TTC549 (cell line): ENCODE measurements around the gene FIG4.
A peak's percentile ranks its signal among the peaks of the same experiment; 100 is the strongest.
"Not testable (repeated sequence)": the region's sequence is repeated elsewhere in the genome, so short reads cannot be mapped to it uniquely, and the experiment has no call there.

Source experiments
- FAIRE-seq: peaks from 2 replicates; lab custom pipeline; 2012; peaks lifted over from hg19 to GRCh38; lab: Jason Lieb, UNC

Gene FIG4

GRCh38 chr6:109690737-109691621 lies at the start of gene FIG4, which contains the start of gene AK9:
Gene FIG4, plus strand, starts transcription at chr6:109691296. Its CDS starts 140 bp downstream, at chr6:109691436.
Gene AK9, minus strand, starts transcription at chr6:109691202. Its CDS starts 15,457 bp downstream, at chr6:109675745.
- FAIRE-seq, result peak; percentile 88

GRCh38 chr6:109644131-109644530 lies 47.0 kb upstream of the FIG4 start:
- no peak for FAIRE-seq

DNA sequence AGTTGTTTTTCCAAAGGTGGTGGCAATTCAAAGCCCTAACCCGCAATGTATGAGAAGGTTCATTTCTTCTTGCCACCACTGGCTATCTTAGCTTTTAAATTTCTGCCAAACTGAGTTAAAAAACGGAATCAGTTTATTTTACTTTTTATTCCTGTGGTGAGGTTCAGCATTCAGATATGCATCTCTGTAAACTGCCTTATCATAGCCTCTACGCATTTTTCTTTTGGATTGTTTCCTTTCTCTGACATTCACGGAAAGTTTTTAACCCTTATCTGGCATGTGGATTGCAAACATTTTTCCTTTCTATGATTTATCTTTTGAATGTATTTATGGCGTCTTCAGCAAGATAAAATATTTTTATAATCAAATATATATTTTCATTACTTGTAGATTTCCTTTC lies 37.8 kb upstream of the FIG4 start:
- FAIRE-seq, result no peak

DNA sequence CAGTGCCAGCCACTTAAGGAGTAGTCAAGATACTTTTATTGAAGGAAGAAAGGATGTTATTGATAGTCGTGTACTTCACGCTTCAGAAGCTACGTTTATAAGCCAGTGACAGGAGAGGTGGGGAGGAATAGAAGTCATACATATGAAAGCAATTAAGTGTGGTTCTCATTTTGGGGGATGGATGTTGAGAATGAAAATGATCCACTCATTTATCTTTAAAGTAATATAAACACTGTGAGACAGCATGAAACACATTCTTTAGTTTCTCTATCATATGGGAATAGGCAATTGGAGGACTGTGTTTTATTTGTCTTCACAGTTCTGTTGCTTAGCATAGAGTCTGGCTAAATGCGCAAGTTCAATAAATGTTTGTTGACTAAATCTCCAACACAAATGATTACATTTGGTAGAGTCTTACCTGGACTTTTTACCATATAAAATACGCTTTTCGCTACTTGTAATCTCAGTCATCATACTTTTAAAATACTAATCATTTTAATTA lies 35.3 kb upstream of the FIG4 start:
- FAIRE-seq, result no peak

DNA sequence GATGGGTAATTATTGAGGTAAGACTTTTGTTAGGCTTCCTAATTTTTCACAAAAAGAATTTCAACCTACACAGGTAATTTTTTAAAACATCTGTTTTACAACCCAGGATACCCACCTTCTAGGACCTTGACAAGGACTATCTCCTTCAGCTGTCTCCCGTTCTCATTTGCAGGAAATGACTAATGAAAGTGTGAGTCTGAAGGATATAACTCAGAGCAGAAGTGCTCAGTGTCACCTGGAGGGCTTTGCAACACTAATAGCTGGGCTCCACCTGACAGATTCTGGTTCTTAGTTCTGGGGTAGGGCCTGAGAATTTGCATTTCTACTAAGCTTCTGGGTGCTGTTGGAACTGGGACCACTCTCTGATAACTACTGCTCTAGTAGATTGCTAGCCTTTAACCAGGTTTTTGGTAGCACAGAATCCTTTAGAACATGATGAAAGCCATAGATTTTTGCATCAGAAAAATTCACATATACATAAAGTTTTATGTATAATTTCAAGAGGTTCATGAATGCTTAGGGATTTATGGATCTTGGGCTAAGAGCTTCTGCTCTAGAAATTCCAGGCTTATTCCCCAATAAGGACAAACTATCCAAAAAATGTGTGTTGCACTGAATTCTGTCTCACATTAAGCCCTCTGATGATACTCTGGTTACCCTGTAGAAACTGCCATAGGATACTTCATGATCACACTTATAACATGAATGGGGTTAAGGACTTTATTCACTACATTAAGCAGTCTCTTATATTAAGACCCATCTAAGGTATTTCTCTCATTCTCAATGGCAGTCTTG lies 30.4 kb upstream of the FIG4 start:
- FAIRE-seq, result no peak

DNA sequence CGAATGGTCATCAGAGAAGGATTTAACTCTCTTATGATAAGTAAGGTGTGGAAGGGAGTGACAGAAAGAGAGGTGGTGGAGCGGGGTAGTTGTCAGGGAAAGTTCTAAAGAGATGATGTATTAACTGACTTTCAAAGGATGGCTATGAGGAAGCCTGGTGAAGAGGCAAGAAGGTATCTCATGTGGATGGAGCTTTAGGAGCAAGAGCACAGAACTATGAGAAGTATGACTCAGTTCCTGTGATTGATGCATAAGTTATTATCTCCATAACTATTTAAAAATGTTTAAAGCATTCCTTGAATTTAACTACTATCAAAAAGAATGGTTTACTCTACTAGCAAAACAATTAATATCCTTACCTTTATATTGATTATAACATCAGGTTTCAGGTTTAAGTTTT lies 28.9 kb upstream of the FIG4 start:
- FAIRE-seq, result no peak

- no peak for FAIRE-seq
Measured at GRCh38 chr6:109669811-109670210, 21.3 kb upstream of the FIG4 start.

- FAIRE-seq, result no peak
Measured at GRCh38 chr6:109671733-109672132, 19.4 kb upstream of the FIG4 start.

DNA sequence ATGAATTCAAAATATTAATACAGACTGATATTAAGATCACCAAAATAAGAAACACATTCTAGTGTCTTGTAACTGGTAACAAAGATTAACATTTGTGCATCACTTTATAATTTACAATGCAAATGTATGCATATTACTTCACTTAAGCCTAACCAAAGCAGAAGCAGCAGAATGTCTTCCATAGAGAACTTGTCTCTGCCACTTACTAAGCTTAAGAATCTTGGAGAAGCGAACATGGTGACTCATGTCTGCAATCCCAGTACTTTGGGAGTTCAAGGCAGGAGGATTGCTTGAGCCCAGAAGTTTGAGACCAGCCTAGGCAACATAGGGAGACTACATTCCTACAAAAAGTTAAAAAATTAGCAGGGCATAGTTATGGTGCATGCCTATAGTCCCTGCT lies 18.9 kb upstream of the FIG4 start:
- no peak for FAIRE-seq

- FAIRE-seq, result no peak
Measured at GRCh38 chr6:109672839-109673238, 18.3 kb upstream of the FIG4 start.

- no peak for FAIRE-seq
Measured at GRCh38 chr6:109676724-109677123, 14.4 kb upstream of the FIG4 start.

DNA sequence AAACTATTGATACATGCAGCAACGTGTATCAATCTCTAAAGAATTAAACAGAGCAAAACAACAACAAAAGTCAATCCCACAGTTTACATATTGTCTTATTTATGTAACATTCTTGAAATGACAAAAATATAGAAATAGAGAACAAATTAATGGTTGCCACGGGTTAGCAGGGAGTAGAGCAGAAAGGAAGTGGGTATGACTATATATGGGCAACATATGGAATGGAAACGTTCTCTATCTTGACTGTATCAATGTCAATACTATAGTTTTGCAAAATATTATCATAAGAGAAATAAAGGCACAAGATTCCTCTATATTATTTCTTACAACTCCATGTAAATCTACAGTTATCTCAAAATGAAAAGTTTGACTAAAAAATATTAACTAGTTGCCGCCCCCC lies 12.9 kb upstream of the FIG4 start:
- FAIRE-seq, result no peak

- not testable (repeated sequence) for FAIRE-seq
Measured at GRCh38 chr6:109678661-109679505, 12.2 kb upstream of the FIG4 start.

DNA sequence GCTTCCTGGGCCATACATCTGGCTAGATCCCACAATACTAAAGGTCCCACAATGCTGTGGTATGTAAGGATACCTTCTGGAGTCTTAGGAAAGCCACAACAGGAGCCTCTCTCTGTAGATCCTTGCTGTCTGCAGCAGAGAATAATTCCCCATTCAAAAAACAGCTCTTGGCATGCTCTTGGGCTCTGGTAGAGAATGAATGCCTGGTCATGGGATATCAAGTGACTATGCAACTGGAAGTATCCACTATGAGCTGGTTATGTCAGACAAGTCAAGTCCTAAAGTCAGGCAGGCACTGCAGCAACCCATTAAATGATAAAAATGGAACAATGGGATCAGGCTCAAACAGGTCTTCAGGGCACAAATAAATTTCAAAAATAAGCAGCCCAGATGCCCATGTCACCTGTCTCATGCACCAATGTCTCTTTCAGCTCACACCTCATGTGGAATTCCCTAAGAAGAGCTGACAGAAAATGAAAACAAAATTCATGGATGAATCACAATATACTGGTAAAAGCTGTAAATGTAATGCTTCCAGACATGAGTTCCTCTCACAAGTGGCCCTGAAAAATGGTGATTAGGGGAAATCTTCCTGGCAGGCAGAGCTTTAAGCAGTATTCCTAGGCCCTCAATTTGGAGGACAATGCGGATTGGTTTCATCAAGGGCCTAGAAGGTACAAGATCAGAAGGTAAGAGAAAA lies 4.4 kb upstream of the FIG4 start:
- FAIRE-seq, result no peak

DNA sequence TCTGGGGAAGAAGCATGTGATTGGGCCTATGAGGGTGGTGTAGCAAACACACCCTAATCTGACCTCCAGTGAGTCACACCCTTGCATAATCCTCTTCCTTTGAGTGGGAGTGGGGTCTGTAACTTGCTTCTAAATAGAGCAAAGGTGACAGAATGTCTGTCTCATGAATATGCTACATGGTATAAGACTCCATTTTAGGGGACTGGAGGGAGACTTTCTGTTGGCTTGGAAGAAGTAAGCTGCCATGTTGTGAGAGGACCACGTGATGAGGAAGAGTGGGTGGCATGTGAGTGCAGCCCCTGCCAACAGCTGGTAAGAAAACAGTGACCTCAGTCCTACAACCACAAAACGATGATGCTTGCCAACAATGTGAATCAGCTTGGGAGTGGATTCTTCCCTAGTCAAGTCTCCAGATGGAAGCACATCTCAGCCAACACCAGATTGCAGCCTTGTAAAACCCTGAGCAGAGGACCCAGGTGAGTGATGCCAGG lies 3.8 kb upstream of the FIG4 start:
- FAIRE-seq, result no peak

DNA sequence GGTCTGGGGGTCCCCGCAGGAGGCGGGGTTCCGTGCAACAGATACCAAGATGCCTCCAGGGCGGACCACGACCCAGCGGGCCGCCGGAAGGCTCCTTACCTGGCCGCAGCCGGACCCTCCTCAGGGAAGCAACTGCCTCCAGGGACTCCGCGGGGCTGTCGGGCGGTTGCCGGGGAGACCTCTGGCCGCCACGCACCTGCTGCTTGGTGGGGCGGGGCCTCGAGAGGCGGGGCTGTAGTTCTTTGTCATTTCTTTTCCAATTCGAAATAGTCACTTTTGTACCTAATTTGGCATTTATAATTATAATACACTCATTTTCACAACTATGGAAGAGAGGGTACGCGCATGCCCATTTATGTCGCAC lies 741 bp upstream of the FIG4 start:
- no peak for FAIRE-seq

GRCh38 chr6:109693111-109693510 lies 2.0 kb downstream of the FIG4 start:
- FAIRE-seq, result no peak

DNA sequence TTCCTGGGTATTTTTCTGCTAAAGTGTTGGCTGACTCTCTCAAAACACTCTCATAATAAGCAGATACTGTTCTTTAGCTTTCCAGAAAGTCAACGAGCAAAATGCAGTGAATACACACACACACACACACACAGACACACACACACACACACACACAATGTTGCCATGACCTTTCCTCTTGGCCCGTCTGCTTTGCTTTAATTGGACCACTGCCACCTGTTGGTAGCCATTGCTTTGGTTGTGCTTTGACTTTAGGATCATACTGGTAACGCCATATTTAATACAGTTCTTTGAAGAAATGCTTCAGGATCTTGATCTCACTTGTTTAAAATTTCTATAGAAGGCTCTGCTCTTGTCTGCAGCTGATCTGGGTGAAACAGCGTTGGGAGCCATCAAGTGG lies 4.4 kb downstream of the FIG4 start:
- no peak for FAIRE-seq

- FAIRE-seq, result no peak
Measured at GRCh38 chr6:109696355-109696754, 5.3 kb downstream of the FIG4 start.

DNA sequence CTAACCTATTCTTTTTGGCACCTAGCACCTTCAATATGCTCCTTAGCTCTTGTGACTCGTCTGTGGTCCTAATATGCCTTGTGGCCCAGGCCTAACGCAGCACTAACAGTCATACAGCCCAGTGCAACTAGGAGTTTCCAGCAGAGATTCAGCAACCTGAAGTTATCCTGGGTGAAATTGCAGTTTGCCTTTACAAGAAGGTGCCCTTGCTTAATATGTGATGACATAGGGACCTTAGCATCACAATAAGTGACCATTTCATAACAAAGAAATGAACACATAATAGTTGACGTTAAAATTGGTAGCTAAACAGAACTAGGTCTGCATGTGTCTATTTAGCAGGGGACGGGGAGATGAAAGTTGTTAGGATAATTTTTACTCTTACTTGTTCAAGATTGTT lies 10.1 kb downstream of the FIG4 start:
- no peak for FAIRE-seq

DNA sequence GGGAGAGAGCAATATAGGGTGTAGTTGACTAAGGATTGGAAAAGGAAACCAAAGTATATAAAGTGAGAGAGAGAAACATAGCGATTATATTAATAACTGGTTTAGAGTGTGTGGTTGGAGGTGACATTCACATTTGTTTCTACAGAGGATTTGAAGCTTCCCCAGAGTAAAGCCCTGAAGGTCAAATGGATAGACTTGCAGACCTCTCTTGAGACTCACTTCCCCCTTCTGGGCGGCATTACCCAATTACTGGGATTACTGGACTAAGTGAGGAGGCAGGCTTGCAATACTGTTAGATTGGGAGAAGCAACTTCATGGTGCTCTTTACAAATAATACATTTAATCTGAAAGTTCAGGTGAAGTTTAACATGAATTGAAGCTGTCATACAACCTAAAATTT lies 10.7 kb downstream of the FIG4 start:
- no peak for FAIRE-seq

DNA sequence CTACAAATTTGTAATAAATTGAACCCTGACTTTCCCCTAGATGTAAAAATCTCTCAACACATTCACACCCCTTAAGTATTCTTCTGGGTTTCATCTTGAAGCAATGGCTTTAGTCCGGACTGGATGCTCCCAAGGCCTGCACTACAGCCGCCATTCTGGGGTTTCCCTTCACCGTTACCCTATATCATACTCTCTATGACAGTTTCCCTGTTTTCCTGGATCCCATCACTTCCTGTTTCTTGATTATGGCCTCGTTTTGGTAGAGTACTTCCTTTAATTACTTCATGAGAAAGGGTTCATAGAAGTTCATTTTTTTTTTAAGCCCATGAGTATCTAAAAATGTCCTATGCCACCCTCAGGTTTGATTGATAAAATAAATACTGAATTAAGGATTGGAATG lies 11.7 kb downstream of the FIG4 start:
- FAIRE-seq, result no peak
